Measurements from ENCODE around the gene NR2F2. TPM values are rescaled to one million over a fixed set of nuclear protein-coding genes. Genes with fewer than 3 reads are reported as not detected.

NR2F2 gene
- total RNA-seq, 1 experiment from 2014 or later = 53.7 TPM

GRCh38 chr15:96336596-96337364 lies 6.3 kb downstream of the NR2F2 start:
- peak overlapping the region; percentile 63 to 97 for H3K4me3 ChIP-seq (ENCODE audit: low read depth in 2 of 2, low read length in 2 of 2)
- CTCF ChIA-PET = interaction anchor here (0.6 to 2.3 kb wide), 4 partner anchors 8 to 18 kb away, joined by 3 to 11 read pairs (median 8); no protein-coding TSS in a partner anchor
- POLR2A ChIA-PET = interaction anchor here (0.5 to 0.6 kb wide), 2 partner anchors 197 to 685 kb away, joined by 3 to 4 read pairs; no protein-coding TSS in a partner anchor
- TF ChIP-seq CTCF (IDR thresholded peaks at IDR 0.05) (no peak), SIN3A (IDR thresholded peaks at IDR 0.05; ENCODE audit: borderline replicate concordance, insufficient read depth, low read depth, low read length) (peak; percentile 86; the same call in 1 of the 2 replicates), REST (IDR thresholded peaks at IDR 0.05; ENCODE audit: insufficient read depth in 1 of 2, low read depth in 2 of 2, low read length in 1 of 2) (no peak)
- intact Hi-C loops (cut with micrococcal nuclease; ENCODE audit: unreplicated experiment) (loop anchor here (10.0 kb wide), 1 partner anchor 1662 kb away; no protein-coding TSS in a partner anchor), in situ Hi-C loops (cut with HindIII; ENCODE audit: low pct_unique_long_range_greater_than_20kb, low sequenced_read_pairs) (no loop called here)
- H3K4me1 ChIP-seq (ENCODE audit: control insufficient read depth, insufficient read depth, low read length) = peaks cover 41% of the 10 kb centered on the region
- BruUV-seq (replicated peaks) = no TSS peak
- DNase-seq (ENCODE audit: low read depth, low spot score) = no peak
- no peaks in the 10 kb centered on the region for H3K9me3 ChIP-seq (ENCODE audit: control insufficient read depth, insufficient read depth, low read depth, low read length)
- H3K27ac ChIP-seq (ENCODE audit: low read length) = peak overlapping the region; percentile 98
- H3K27me3 ChIP-seq (ENCODE audit: control insufficient read depth, insufficient read depth, low read length) = no peaks in the 10 kb centered on the region
- peaks cover 18% of the 10 kb centered on the region for H3K36me3 ChIP-seq (ENCODE audit: control insufficient read depth, insufficient read depth, low read length)
- peak; percentile 42 for ATAC-seq

- H3K36me3 ChIP-seq (ENCODE audit: control insufficient read depth, insufficient read depth, low read length) = peaks cover 18% of the 10 kb centered on the region
- H3K4me1 ChIP-seq (ENCODE audit: control insufficient read depth, insufficient read depth, low read length) = peaks cover 48% of the 10 kb centered on the region
- no peaks in the 10 kb centered on the region for H3K9me3 ChIP-seq (ENCODE audit: control insufficient read depth, insufficient read depth, low read depth, low read length)
- TF ChIP-seq CTCF (IDR thresholded peaks at IDR 0.05) = no peak
- TF ChIP-seq POLR2AphosphoS5 (IDR thresholded peaks at IDR 0.05; ENCODE audit: low read depth, low read length) = no peak
- no peak for TF ChIP-seq SIN3A (IDR thresholded peaks at IDR 0.05; ENCODE audit: borderline replicate concordance, insufficient read depth, low read depth, low read length)
- no peak for TF ChIP-seq TCF7L2 (IDR thresholded peaks at IDR 0.05; ENCODE audit: low read depth, low read length)
- no peak for TF ChIP-seq REST (IDR thresholded peaks at IDR 0.05; ENCODE audit: insufficient read depth in 1 of 2, low read depth in 2 of 2, low read length in 1 of 2)
- CTCF ChIA-PET = interaction anchor here (0.6 kb wide), 1 partner anchor 9 kb away, joined by 3 read pairs; no protein-coding TSS in a partner anchor
- POLR2A ChIA-PET = interaction anchor here (0.5 to 0.6 kb wide), 2 partner anchors 198 to 686 kb away, joined by 3 to 4 read pairs; no protein-coding TSS in a partner anchor
- ATAC-seq (no peak), DNase-seq (ENCODE audit: low read depth, low spot score) (no peak)
- peak overlapping the region; percentile 98 for H3K27ac ChIP-seq (ENCODE audit: low read length)
- H3K27me3 ChIP-seq (ENCODE audit: control insufficient read depth, insufficient read depth, low read length) = no peaks in the 10 kb centered on the region
- in situ Hi-C loops (cut with HindIII; ENCODE audit: low pct_unique_long_range_greater_than_20kb, low sequenced_read_pairs) (no loop called here), intact Hi-C loops (cut with micrococcal nuclease; ENCODE audit: unreplicated experiment) (loop anchor here (10.0 kb wide), 1 partner anchor 1663 kb away; no protein-coding TSS in a partner anchor)
- peak overlapping the region; percentile 63 to 97 for H3K4me3 ChIP-seq (ENCODE audit: low read depth in 2 of 2, low read length in 2 of 2)
- no TSS peak for BruUV-seq (replicated peaks)
Observed at GRCh38 chr15:96337365-96338023, 7.0 kb downstream of the NR2F2 start.

All from Panc1 (cell line).